ENCODE measurements around the gene STIM2. TPM values are rescaled to one million over a fixed set of nuclear protein-coding genes. Genes with fewer than 3 reads are reported as not detected.

Gene STIM2
- total and polyA plus RNA-seq, 2 donors (not counting 3 experiments of a cell fraction or from before 2014, with no cell fraction given): 21.0 to 21.2 TPM

- no peaks in the 10 kb centered on the region for H3K9me1 ChIP-seq (replicated peaks; ENCODE audit: control insufficient read depth, extremely low read depth, insufficient read depth, low read length)
- H3K9ac ChIP-seq (replicated peaks; ENCODE audit: extremely low read depth, insufficient read depth, low read length): no peak overlapping the region
- no peak for DNase-seq (ENCODE audit: low read depth, low spot score)
- H3K27me3 ChIP-seq (ENCODE audit: control insufficient read depth in 2 of 2, insufficient read depth in 2 of 2, low read length in 2 of 2): no peaks in the 10 kb centered on the region
- FAIRE-seq: no peak
- no peaks in the 10 kb centered on the region for H4K20me1 ChIP-seq (replicated peaks; ENCODE audit: control insufficient read depth, extremely low read depth, insufficient read depth, low read length)
- dilution Hi-C loops (cut with MboI; ENCODE audit: extremely low pct_ligation_motif_present, low sequenced_read_pairs) (no loop called here), intact Hi-C loops (cut with micrococcal nuclease) (no loop called here)
- TF ChIP-seq GATA2 (IDR thresholded peaks at IDR 0.05; ENCODE audit: insufficient read depth, insufficient read length, low read depth, low read length) (no peak), FOS (IDR thresholded peaks at IDR 0.05; ENCODE audit: borderline replicate concordance, insufficient read depth, low read length) (no peak), POLR2AphosphoS5 (IDR thresholded peaks at IDR 0.05; ENCODE audit: insufficient read depth, low read depth, low read length) (no peak), CTCF (IDR thresholded peaks at IDR 0.05; ENCODE audit: extremely low read depth in 1 of 2, insufficient read depth in 1 of 2, low read depth in 1 of 2, low read length in 2 of 2) (no peak), EZH2 (IDR thresholded peaks at IDR 0.05; ENCODE audit: borderline replicate concordance, low read depth, low read length, severe bottlenecking) (no peak), POLR2A (IDR thresholded peaks at IDR 0.05; ENCODE audit: low read depth, low read length) (no peak)
- TF ChIP-seq, protein P1, sequence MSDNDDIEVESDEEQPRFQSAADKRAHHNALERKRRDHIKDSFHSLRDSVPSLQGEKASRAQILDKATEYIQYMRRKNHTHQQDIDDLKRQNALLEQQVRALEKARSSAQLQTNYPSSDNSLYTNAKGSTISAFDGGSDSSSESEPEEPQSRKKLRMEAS (IDR thresholded peaks at IDR 0.05; ENCODE audit: insufficient read depth, insufficient read length): no peak
- H3K4me2 ChIP-seq (ENCODE audit: insufficient read depth, low read length): no peak overlapping the region
- POLR2A ChIA-PET: no interaction called here
- H3K79me2 ChIP-seq (ENCODE audit: control insufficient read depth, insufficient read depth, low read length): peaks cover 2% of the 10 kb centered on the region
- no peak overlapping the region for H3K4me3 ChIP-seq (replicated peaks in 1 of 3; ENCODE audit: insufficient read depth in 1 of 3, low read depth in 1 of 3, low read length in 3 of 3)
- no peaks in the 10 kb centered on the region for H3K4me1 ChIP-seq (ENCODE audit: control insufficient read depth, extremely low read depth, insufficient read depth, low read length)
- CTCF ChIA-PET: no interaction called here
- H3K36me3 ChIP-seq (ENCODE audit: control insufficient read depth in 2 of 2, extremely low read depth in 1 of 2, insufficient read depth in 2 of 2, low read length in 2 of 2): no peaks in the 10 kb centered on the region
- no TSS peak for BruUV-seq (replicated peaks)
- no peak overlapping the region for H2AFZ ChIP-seq (ENCODE audit: low read depth, low read length)
- H3K9me3 ChIP-seq (replicated peaks; ENCODE audit: control insufficient read depth, insufficient read depth, low read length): no peaks in the 10 kb centered on the region
- no peak overlapping the region for H3K27ac ChIP-seq (ENCODE audit: insufficient read depth, low read depth, low read length)
Measured at GRCh38 chr4:26877406-26877805, 16.8 kb downstream of the STIM2 start.

Data from endothelial cell of umbilical vein (primary cell).